GM12878 (cell line): ENCODE data around the gene GRIK2. TPM values are rescaled to one million over a fixed set of nuclear protein-coding genes. Genes with fewer than 3 reads are reported as not detected.

Source experiments
- E4F1 ChIP-seq: fragments of 450-650 bp; IDR thresholded peaks from 2 replicates; pipeline ENCODE4 v1.6.1; 2018; ENCODE audit warnings: borderline replicate concordance, mild to moderate bottlenecking; ENCODE audit not compliant: partially characterized antibody
- IKZF1 ChIP-seq: fragments of 450-650 bp; conservative IDR thresholded peaks from 2 replicates; pipeline ENCODE4 v1.6.1; 2017; ENCODE audit warnings: antibody characterized with exemption, mild to moderate bottlenecking
- SIN3A ChIP-seq: IDR thresholded peaks from 2 replicates; pipeline ENCODE4 v1.6.1; 2012; ENCODE audit warnings: low read depth, low read length, improper control_type of control experiment
- SREBF1 ChIP-seq: IDR thresholded peaks from 2 replicates; pipeline ENCODE4 v1.6.1; 2012; ENCODE audit warnings: mild to moderate bottlenecking, low read length
- ZBTB4 ChIP-seq: fragments of 450-650 bp; formaldehyde crosslinking; IDR thresholded peaks from 2 replicates; pipeline ENCODE4 v1.4.0; 2022; ENCODE audit warnings: mild to moderate bottlenecking, moderate library complexity
- ZNF217 ChIP-seq: fragments of 450-650 bp; IDR thresholded peaks from 2 replicates; pipeline ENCODE4 v1.6.1; 2017; ENCODE audit warnings: antibody characterized with exemption, mild to moderate bottlenecking
- polyA plus RNA-seq, 11 experiments: library from polyadenylated mRNA; depleted of rRNA in 4 of 11; unstranded in 6 of 11; stranded (reverse) in 5 of 11; fragments of >200 nt; fragmentation: Nextera tagmentation in 4 of 11; fragmentation: Illumina TruSeq in 1 of 11; extraction: Ambion mirVana in 4 of 11; extraction: Trizol in 1 of 11; gene quantifications; 1 replicate in 1 of 11; 2 replicates in 10 of 11; pipeline versions ENCODE4 v1.2.1 to v1.2.3, GENCODE V29; 2011 to 2016; ENCODE audit warnings: inconsistent platforms in 2 of 11, missing spikeins in 2 of 11, low read depth in 1 of 11
- total RNA-seq, 4 experiments: library from RNA; depleted of rRNA in 3 of 4; stranded (reverse); fragments of >200 nt in 3 of 4; fragmentation: Illumina TruSeq in 1 of 4; extraction: Trizol in 1 of 4; gene quantifications; 2 replicates each; pipeline versions ENCODE4 v1.2.1 to v1.2.3, GENCODE V29; 2013 to 2021
- TF ChIP-seq, protein P1 (sequence below): fragments of 450-650 bp; conservative IDR thresholded peaks from 2 replicates; pipeline ENCODE4 v1.6.1; 2017; ENCODE audit warnings: mild to moderate bottlenecking, moderate library complexity
- TF ChIP-seq, protein P2 (sequence below), 3 experiments: IDR thresholded peaks in 2 of 3; conservative IDR thresholded peaks in 1 of 3; 2 replicates each; pipeline ENCODE4 v1.5.1; 2011; ENCODE audit warnings: low read depth in 3 of 3, low read length in 3 of 3, mild to moderate bottlenecking in 3 of 3, control low read depth in 2 of 3, moderate library complexity in 2 of 3, inconsistent platforms in 1 of 3, mixed read lengths in 1 of 3; ENCODE audit not compliant: control insufficient read depth in 2 of 3, insufficient read depth in 1 of 3; ENCODE audit errors: extremely low read depth in 1 of 3

The GRIK2 gene
- total and polyA plus RNA-seq, 10 of the 15 experiments (the other 5 are each of a cell fraction or from before 2014, with no cell fraction given), result not detected

DNA sequence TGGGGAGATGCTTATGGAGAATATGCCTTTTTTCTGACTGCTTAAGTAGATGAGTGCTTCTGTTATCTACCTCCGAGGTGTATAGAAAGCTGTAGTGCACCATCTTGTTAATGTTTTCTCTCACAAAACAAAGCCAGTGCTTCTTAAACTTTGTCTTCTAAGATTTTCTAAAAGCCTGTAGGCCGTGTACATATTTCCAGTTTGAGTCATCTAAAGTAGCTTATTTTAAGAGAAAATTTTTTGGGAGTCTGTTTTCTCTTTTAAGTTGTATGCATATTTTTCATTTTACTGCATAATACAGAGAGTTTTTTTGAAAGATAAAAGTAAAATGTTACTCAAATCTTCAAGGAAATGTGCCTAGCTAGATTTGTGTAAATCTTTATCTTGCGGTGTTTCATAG lies 151.7 kb downstream of the GRIK2 start (continued):
- TF ChIP-seq ZBTB4 (CRISPR knock-in tag), result no peak
- no peak for TF ChIP-seq SIN3A
- no peak for TF ChIP-seq E4F1
- no peak for TF ChIP-seq SREBF1
- TF ChIP-seq, protein P1, sequence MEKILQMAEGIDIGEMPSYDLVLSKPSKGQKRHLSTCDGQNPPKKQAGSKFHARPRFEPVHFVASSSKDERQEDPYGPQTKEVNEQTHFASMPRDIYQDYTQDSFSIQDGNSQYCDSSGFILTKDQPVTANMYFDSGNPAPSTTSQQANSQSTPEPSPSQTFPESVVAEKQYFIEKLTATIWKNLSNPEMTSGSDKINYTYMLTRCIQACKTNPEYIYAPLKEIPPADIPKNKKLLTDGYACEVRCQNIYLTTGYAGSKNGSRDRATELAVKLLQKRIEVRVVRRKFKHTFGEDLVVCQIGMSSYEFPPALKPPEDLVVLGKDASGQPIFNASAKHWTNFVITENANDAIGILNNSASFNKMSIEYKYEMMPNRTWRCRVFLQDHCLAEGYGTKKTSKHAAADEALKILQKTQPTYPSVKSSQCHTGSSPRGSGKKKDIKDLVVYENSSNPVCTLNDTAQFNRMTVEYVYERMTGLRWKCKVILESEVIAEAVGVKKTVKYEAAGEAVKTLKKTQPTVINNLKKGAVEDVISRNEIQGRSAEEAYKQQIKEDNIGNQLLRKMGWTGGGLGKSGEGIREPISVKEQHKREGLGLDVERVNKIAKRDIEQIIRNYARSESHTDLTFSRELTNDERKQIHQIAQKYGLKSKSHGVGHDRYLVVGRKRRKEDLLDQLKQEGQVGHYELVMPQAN, result no peak
- TF ChIP-seq ZNF217, result no peak
- TF ChIP-seq, protein P2, sequence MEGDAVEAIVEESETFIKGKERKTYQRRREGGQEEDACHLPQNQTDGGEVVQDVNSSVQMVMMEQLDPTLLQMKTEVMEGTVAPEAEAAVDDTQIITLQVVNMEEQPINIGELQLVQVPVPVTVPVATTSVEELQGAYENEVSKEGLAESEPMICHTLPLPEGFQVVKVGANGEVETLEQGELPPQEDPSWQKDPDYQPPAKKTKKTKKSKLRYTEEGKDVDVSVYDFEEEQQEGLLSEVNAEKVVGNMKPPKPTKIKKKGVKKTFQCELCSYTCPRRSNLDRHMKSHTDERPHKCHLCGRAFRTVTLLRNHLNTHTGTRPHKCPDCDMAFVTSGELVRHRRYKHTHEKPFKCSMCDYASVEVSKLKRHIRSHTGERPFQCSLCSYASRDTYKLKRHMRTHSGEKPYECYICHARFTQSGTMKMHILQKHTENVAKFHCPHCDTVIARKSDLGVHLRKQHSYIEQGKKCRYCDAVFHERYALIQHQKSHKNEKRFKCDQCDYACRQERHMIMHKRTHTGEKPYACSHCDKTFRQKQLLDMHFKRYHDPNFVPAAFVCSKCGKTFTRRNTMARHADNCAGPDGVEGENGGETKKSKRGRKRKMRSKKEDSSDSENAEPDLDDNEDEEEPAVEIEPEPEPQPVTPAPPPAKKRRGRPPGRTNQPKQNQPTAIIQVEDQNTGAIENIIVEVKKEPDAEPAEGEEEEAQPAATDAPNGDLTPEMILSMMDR (IDR thresholded peaks at IDR 0.05 in 2 of 3, conservative IDR thresholded peaks at IDR 0.05 in 1 of 3; ENCODE audit: control insufficient read depth in 2 of 3, extremely low read depth in 1 of 3, insufficient read depth in 1 of 3, low read depth in 3 of 3, low read length in 3 of 3), result no peak
- no peak for TF ChIP-seq IKZF1
